Activated T-cell treated with anti-CD3 and anti-CD28 coated beads for 4 hours (primary cell): ENCODE measurements around the gene CPN1.
"Not testable (repeated sequence)": the region's sequence is repeated elsewhere in the genome, so short reads cannot be mapped to it uniquely, and the experiment has no call there.

Experiments used
- DNase-seq: peaks from one replicate; pipeline ENCODE4 v3.0.0-alpha.2; 2020

CPN1 gene

GRCh38 chr10:100081075-100082001, at the start of gene CPN1:
CPN1 (minus strand) TSS chr10:100081869; CDS start chr10:100081625, 244 bp downstream.
- no peak for DNase-seq

GRCh38 chr10:100130831-100131230, 49.2 kb upstream of the CPN1 start:
- DNase-seq, result no peak

DNA sequence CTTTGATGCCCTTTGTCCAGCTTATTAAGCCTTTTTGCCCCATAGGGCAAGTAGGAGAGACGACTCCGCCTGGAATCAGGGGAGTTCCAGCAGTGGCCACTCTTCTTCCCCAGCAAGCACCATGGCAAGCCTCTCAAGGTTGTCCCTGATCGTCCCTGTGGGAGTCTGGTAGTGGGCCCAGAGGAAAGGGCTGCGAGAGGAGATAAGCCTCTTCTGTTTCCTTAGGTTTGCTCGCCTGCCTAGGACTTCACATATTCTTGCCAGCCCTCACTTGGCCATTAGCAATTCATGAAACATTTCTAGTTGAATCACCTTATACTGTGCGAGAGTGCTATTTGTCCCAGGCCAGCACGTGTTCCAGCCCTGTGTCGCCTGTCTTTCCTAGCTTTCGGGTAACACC, 47.8 kb upstream of the CPN1 start:
- DNase-seq, result no peak

- no peak for DNase-seq
Measured at GRCh38 chr10:100128951-100129350, 47.3 kb upstream of the CPN1 start.

GRCh38 chr10:100125335-100125734, 43.7 kb upstream of the CPN1 start:
- not testable (repeated sequence) for DNase-seq

DNA sequence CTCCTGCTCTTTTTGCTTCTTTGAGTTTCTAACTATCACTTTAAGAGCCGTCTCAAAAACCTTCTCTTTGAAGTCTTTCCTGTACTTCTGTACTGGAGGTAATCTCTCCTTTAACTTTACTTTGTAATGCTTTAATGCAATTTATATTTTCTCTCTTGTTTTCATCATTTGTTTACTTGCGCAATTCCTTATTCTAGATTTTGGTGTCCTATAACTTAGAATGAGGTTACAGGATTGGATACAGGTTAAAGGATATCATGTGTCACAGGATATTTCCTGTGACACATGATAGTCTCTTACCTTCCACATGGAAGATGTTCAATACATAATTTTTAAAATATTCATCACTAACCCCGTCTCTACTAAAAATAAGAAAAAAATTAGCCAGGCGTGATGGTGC, 42.4 kb upstream of the CPN1 start:
- DNase-seq, result no peak

DNA sequence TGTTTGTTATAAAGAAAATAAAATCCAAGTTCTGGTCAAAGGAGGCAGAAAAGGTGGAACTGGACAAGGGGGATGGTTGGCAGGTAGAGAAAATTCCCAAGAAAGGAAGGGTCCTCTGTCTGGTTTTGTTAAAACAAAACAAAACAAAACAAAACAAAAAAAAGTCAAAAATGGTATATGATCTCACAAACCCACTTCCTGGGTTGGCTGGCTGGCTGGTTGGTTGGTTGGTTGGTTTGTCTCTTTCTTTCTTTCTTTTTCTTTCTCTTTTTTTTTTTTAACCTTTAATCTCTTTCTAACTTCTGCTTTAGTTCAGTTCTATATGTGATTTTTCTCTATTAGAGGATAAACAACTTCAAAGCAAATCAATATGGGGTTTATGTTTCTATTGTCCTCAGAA, 41.1 kb upstream of the CPN1 start:
- DNase-seq, result no peak

DNA sequence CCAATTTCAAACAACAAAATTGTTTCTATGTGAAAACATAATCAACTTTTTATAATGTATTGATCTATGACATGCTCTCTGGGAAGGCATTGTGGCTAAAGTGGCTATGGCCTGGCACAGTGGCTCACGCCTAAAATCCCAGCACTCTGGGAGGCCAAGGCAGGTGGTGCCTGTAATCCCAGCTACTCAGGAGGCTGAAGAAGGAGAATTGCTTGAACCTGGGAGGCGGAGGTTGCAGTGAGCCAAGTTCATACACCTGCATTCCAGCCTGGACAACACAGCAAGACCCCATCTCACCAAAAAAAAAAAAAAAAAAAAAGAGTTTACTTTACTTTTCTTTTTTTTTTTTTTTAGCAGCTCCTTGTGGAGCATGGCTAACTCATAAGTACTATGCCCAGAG, 38.9 kb upstream of the CPN1 start:
- no peak for DNase-seq

DNA sequence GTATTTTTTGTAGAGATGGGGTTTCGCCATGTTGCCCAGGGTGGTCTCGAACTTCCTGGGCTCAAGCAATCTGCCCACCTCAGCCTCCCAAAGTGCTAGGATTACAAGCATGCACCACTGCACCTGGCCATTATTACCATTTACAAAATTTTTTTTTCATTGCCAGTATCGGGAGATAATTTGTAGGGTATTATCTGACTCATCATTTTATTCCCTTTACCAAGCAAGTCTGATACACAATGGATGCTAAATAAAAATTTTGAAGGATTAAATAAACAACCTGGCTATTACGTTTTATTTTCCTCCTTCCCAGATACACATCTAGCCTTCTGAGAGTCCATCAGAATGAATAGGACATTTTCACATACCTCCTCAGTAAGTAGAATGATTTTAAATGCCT, 38.1 kb upstream of the CPN1 start:
- no peak for DNase-seq

GRCh38 chr10:100114976-100115770, 33.5 kb upstream of the CPN1 start:
- no peak for DNase-seq

- DNase-seq, result no peak
Measured at GRCh38 chr10:100114460-100114859, 32.8 kb upstream of the CPN1 start.

- DNase-seq, result no peak
Measured at GRCh38 chr10:100109670-100110069, 28.0 kb upstream of the CPN1 start.

DNA sequence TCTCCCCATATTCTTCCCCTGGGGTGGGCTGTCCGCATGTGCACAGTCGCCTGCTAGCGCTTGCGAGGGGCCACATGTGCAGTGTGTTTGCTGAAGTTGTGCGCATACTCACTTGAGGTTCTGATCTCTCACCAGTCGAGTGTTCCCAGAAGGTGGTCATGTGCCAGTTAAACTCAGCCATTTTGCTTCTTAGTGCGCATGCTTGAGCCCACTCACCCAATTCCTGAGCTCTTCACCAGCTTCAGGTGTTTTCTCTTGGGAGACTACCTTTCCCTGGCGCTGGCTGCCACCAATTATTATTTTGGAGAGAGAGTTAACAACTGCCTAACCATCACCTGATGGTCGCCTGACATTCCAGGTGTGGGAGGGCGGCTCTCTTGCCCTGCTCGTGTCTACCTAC, 25.2 kb upstream of the CPN1 start:
- no peak for DNase-seq

DNA sequence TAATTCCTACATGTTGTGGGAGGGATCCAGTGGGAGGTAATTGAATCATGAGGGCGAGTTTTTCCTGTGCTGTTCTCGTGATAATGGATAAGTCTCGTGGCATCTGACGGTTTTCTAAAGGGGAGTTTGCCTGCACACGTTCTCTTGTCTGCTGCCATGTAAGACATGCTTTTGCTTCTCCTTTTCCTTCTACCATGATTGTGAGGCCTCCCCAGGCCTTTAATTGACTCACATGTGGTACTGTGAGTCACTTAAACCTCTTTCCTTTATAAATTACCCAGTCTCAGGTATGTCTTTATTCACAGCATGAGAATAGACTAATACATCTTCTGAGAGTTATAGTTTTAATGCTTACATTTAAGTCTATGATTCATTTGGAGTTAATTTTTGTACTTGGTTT, 22.6 kb upstream of the CPN1 start:
- DNase-seq, result no peak

GRCh38 chr10:100103581-100103980, 21.9 kb upstream of the CPN1 start:
- no peak for DNase-seq

- no peak for DNase-seq
Measured at GRCh38 chr10:100101192-100102076, 19.8 kb upstream of the CPN1 start.

DNA sequence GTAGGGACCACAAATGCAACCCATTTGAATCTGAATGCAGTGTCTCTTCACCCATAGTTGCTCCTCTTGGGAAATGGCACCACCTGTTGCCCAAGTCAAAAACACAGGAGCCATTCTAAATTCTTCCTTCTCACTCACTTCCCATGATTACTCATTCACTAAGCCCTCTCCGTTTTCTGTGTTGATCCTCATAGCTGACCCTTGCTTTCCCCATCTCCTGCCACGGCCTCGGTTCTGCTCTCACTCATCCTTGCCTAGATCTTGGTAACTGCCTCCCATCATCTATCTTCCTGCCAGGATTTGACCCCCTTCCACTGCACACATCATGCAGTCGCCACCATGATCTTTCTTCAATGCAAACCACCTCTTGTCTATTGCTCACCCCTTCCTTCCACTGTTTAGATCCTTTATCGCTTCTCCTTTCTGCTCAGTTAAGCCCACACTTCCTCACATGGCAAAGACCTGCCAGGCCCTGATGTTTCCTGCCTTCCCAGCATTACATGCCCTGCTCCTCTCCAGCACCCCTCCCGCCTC, 19.0 kb upstream of the CPN1 start:
- DNase-seq, result no peak

GRCh38 chr10:100089241-100089640, 7.6 kb upstream of the CPN1 start:
- DNase-seq, result no peak

- not testable (repeated sequence) for DNase-seq
Measured at GRCh38 chr10:100086708-100087107, 5.0 kb upstream of the CPN1 start.

DNA sequence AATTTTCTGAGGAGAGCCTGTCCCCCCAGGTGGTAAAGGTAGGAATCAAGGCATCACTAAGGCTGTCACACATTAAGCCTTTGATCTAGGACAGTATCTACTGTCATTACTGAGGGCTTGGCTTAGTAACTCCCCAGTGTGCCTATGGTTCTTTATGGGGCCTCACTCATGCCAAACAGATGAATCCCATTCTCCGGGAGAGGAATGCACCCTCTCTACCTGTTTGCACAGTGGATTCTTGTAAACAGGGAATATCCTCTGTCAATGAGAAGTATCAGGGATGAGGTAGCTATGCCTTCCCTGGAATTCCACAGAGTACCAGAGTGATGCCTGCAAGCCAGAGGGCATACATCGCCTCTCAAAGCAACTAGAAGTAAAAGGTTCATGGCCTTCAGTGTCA, 3.9 kb upstream of the CPN1 start:
- DNase-seq, result no peak

GRCh38 chr10:100083623-100084022, 2.0 kb upstream of the CPN1 start:
- DNase-seq, result no peak

DNA sequence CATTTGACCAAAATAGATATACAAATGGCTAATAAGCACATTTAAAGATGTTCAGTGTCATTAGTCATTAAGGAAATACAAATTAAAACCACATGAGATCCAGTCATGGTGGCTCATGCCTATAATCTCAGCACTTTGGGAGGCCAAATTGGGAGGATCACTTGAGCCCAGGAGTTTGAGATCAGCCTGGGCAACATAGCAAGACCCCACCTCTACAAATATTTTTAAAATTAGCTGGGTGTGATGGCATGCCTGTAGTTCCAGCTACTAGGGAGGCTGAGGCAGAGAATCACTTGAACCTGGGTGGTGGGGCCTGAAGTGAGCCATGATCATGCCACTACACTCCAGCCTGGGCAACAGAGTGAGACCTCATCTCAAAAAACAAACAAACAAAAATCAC, 607 bp upstream of the CPN1 start:
- DNase-seq, result not testable (repeated sequence)

DNA sequence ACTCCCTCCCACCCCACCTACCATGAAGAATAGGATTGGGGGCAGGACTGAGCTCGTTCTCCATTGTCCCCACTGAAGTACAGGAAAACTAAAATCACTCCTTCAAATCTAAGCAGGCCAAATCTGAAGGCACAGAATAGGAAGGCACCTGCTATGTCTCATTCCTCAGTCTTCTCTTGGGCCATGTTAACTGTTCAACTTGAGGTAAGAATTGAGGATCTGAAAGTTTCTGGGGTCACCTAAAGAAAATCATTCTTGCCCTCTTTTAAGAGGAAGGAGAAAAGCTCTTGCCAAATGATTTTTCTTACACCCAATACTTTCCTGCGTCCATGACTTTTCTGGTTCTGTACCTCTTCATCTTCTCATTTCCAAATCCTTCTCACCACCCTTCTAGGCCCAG, 4.9 kb downstream of the CPN1 start:
- DNase-seq, result no peak
